ENCODE results near the gene APLNR. TPM values are rescaled to one million over a fixed set of nuclear protein-coding genes. Genes with fewer than 3 reads are reported as not detected.

The APLNR gene
- total RNA-seq, 2 experiments from 2014 or later = not detected

- H3K27ac ChIP-seq (ENCODE audit: low read depth in 1 of 2, low read length in 2 of 2) = no peak overlapping the region
- no peak for TF ChIP-seq CTCF (IDR thresholded peaks at IDR 0.05)
- H3K36me3 ChIP-seq (ENCODE audit: insufficient read depth, low read length) = no peaks in the 10 kb centered on the region
- no peaks in the 10 kb centered on the region for H3K4me1 ChIP-seq (ENCODE audit: insufficient read depth, low read length)
- Mint-ChIP-seq H3K27me3 (peaks cover 20% of the 10 kb centered on the region), H3K9me3 (no peaks in the 10 kb centered on the region), H3K36me3 (ENCODE audit: low read depth) (no peaks in the 10 kb centered on the region), H3K27ac (no peak overlapping the region), H3K4me3 (no peak overlapping the region), H3K4me1 (ENCODE audit: low read depth) (no peaks in the 10 kb centered on the region)
- ChIA-PET POLR2A (no interaction called here), CTCF (no interaction called here)
- no peak for DNase-seq
- no peak for ATAC-seq (ENCODE audit: poor library complexity)
- H3K27me3 ChIP-seq (ENCODE audit: control insufficient read depth in 1 of 2, insufficient read depth in 2 of 2, low read length in 2 of 2) = peaks cover 3 to 11% of the 10 kb centered on the region in 2 experiments
- no peak overlapping the region for H3K4me3 ChIP-seq (ENCODE audit: low read length)
- intact Hi-C loops (cut with DNase I, micrococcal nuclease) = no loop called here
- no peaks in the 10 kb centered on the region for H3K9me3 ChIP-seq (ENCODE audit: control insufficient read depth in 1 of 2, insufficient read depth in 1 of 2, low read length in 2 of 2)
Observed at GRCh38 chr11:57199330-57199729, 37.7 kb downstream of the APLNR start.

GRCh38 chr11:57197762-57198161 lies 39.3 kb downstream of the APLNR start:
- no peaks in the 10 kb centered on the region for H3K9me3 ChIP-seq (ENCODE audit: control insufficient read depth in 1 of 2, insufficient read depth in 1 of 2, low read length in 2 of 2)
- ChIA-PET CTCF (no interaction called here), POLR2A (no interaction called here)
- Mint-ChIP-seq H3K27me3 (peaks cover 21% of the 10 kb centered on the region), H3K36me3 (ENCODE audit: low read depth) (no peaks in the 10 kb centered on the region), H3K4me1 (ENCODE audit: low read depth) (no peaks in the 10 kb centered on the region), H3K27ac (no peak overlapping the region), H3K9me3 (no peaks in the 10 kb centered on the region), H3K4me3 (no peak overlapping the region)
- no peak for ATAC-seq (ENCODE audit: poor library complexity)
- DNase-seq = no peak
- H3K36me3 ChIP-seq (ENCODE audit: insufficient read depth, low read length) = no peaks in the 10 kb centered on the region
- H3K27ac ChIP-seq (ENCODE audit: low read depth in 1 of 2, low read length in 2 of 2) = no peak overlapping the region
- intact Hi-C loops (cut with DNase I, micrococcal nuclease) = no loop called here
- H3K4me1 ChIP-seq (ENCODE audit: insufficient read depth, low read length) = no peaks in the 10 kb centered on the region
- no peak overlapping the region for H3K4me3 ChIP-seq (ENCODE audit: low read length)
- TF ChIP-seq CTCF (IDR thresholded peaks at IDR 0.05) = no peak
- peaks cover 1 to 6% of the 10 kb centered on the region in 2 experiments for H3K27me3 ChIP-seq (ENCODE audit: control insufficient read depth in 1 of 2, insufficient read depth in 2 of 2, low read length in 2 of 2)

- DNase-seq (no peak), ATAC-seq (ENCODE audit: poor library complexity) (no peak)
- no peaks in the 10 kb centered on the region for H3K4me1 Mint-ChIP-seq (ENCODE audit: low read depth)
- peaks cover 1% of the 10 kb centered on the region for H3K9me3 Mint-ChIP-seq
- H3K36me3 ChIP-seq (ENCODE audit: insufficient read depth, low read length) = no peaks in the 10 kb centered on the region
- H3K27ac Mint-ChIP-seq = no peak overlapping the region
- CTCF ChIA-PET = no interaction called here
- H3K4me3 Mint-ChIP-seq = no peak overlapping the region
- peaks cover 20% of the 10 kb centered on the region for H3K27me3 Mint-ChIP-seq
- no peak overlapping the region for H3K27ac ChIP-seq (ENCODE audit: low read depth in 1 of 2, low read length in 2 of 2)
- POLR2A ChIA-PET = no interaction called here
- TF ChIP-seq CTCF (IDR thresholded peaks at IDR 0.05) = no peak
- no peak overlapping the region for H3K4me3 ChIP-seq (ENCODE audit: low read length)
- no peaks in the 10 kb centered on the region for H3K4me1 ChIP-seq (ENCODE audit: insufficient read depth, low read length)
- H3K36me3 Mint-ChIP-seq (ENCODE audit: low read depth) = no peaks in the 10 kb centered on the region
- peaks cover 0 to 4% of the 10 kb centered on the region in 2 experiments for H3K27me3 ChIP-seq (ENCODE audit: control insufficient read depth in 1 of 2, insufficient read depth in 2 of 2, low read length in 2 of 2)
- H3K9me3 ChIP-seq (ENCODE audit: control insufficient read depth in 1 of 2, insufficient read depth in 1 of 2, low read length in 2 of 2) = no peaks in the 10 kb centered on the region
- intact Hi-C loops (cut with DNase I, micrococcal nuclease) = no loop called here
Observed at GRCh38 chr11:57196596-57196995, 40.5 kb downstream of the APLNR start.
